ENCODE data around the gene SEMA3F. TPM values are rescaled to one million over a fixed set of nuclear protein-coding genes. Genes with fewer than 3 reads are reported as not detected.
"Not testable (repeated sequence)": the region's sequence is repeated elsewhere in the genome, so short reads cannot be mapped to it uniquely, and the experiment has no call there.

The SEMA3F gene
- total RNA-seq, 2 experiments from 2014 or later, result 0.07 to 0.09 TPM

GRCh38 chr3:50221411-50222168, 66.5 kb downstream of the SEMA3F start:
- peaks cover 17% of the 10 kb centered on the region for H3K4me1 Mint-ChIP-seq
- no peak for DNase-seq
- peaks cover 14% of the 10 kb centered on the region for H3K27me3 Mint-ChIP-seq
- ATAC-seq, result no peak
- H3K9me3 Mint-ChIP-seq (ENCODE audit: low read depth), result no peaks in the 10 kb centered on the region
- H3K27ac Mint-ChIP-seq, result peak overlapping the region; percentile 63
- H3K4me3 Mint-ChIP-seq, result no peak overlapping the region
- no peaks in the 10 kb centered on the region for H3K36me3 Mint-ChIP-seq
- CTCF ChIA-PET, result interaction anchor here (1.0 to 17.1 kb wide), 7 partner anchors 10 to 53 kb away, joined by 3 to 398 read pairs (median 5); partner anchors contain the start of gene GNAT1

GRCh38 chr3:50222169-50222528, 67.0 kb downstream of the SEMA3F start:
- Mint-ChIP-seq H3K4me1 (peaks cover 22% of the 10 kb centered on the region), H3K27ac (no peak overlapping the region), H3K4me3 (no peak overlapping the region), H3K36me3 (no peaks in the 10 kb centered on the region), H3K27me3 (peaks cover 14% of the 10 kb centered on the region), H3K9me3 (ENCODE audit: low read depth) (no peaks in the 10 kb centered on the region)
- DNase-seq (no peak), ATAC-seq (no peak)
- CTCF ChIA-PET, result interaction anchor here (1.0 to 17.1 kb wide), 5 partner anchors 14 to 42 kb away, joined by 3 to 398 read pairs (median 6); partner anchors contain the start of gene GNAT1

- Mint-ChIP-seq H3K36me3 (no peaks in the 10 kb centered on the region), H3K4me3 (no peak overlapping the region), H3K27me3 (peaks cover 14% of the 10 kb centered on the region), H3K27ac (no peak overlapping the region), H3K4me1 (peaks cover 34% of the 10 kb centered on the region), H3K9me3 (ENCODE audit: low read depth) (no peaks in the 10 kb centered on the region)
- CTCF ChIA-PET, result interaction anchor here (0.7 to 17.1 kb wide), 11 partner anchors 9 to 333 kb away, joined by 3 to 398 read pairs (median 14); partner anchors contain the start of genes GNAT1, LSMEM2 and SEMA3B
- no peak for DNase-seq
- no peak for ATAC-seq
Observed at GRCh38 chr3:50224639-50225038, 69.5 kb downstream of the SEMA3F start.

GRCh38 chr3:50226888-50227389, 71.8 kb downstream of the SEMA3F start:
- Mint-ChIP-seq H3K4me3 (peak overlapping the region; percentile 88), H3K36me3 (no peaks in the 10 kb centered on the region), H3K27me3 (peaks cover 14% of the 10 kb centered on the region), H3K27ac (peak overlapping the region; percentile 94), H3K4me1 (peaks cover 27% of the 10 kb centered on the region), H3K9me3 (ENCODE audit: low read depth) (no peaks in the 10 kb centered on the region)
- CTCF ChIA-PET, result interaction anchor here (0.6 to 17.1 kb wide), 32 partner anchors 9 to 440 kb away, joined by 3 to 398 read pairs (median 7); partner anchors contain the start of genes GNAI2, GNAT1, HYAL3 and IP6K1
- peak; percentile 25 for ATAC-seq
- peak; percentile 70 for DNase-seq

GRCh38 chr3:50227390-50228183, 72.5 kb downstream of the SEMA3F start:
- Mint-ChIP-seq H3K36me3 (no peaks in the 10 kb centered on the region), H3K9me3 (ENCODE audit: low read depth) (no peaks in the 10 kb centered on the region), H3K27ac (peak overlapping the region; percentile 94), H3K4me1 (peaks cover 27% of the 10 kb centered on the region), H3K4me3 (peak overlapping the region; percentile 88), H3K27me3 (peaks cover 14% of the 10 kb centered on the region)
- DNase-seq, result peak; percentile 96
- ATAC-seq, result peak; percentile 89
- CTCF ChIA-PET, result interaction anchor here (0.7 to 17.1 kb wide), 27 partner anchors 9 to 126 kb away, joined by 3 to 398 read pairs (median 8); partner anchors contain the start of genes GNAI2, GNAT1, HYAL3 and NAA80

GRCh38 chr3:50228184-50228763, 73.2 kb downstream of the SEMA3F start:
- not testable (repeated sequence) for H3K36me3 Mint-ChIP-seq; ATAC-seq; H3K9me3 Mint-ChIP-seq (ENCODE audit: low read depth); DNase-seq
- CTCF ChIA-PET, result interaction anchor here (0.7 to 17.1 kb wide), 16 partner anchors 9 to 99 kb away, joined by 3 to 398 read pairs (median 8); partner anchors contain the start of genes GNAI2, GNAT1, HYAL3 and NAA80
- peak overlapping the region; percentile 88 for H3K4me3 Mint-ChIP-seq
- H3K4me1 Mint-ChIP-seq, result peaks cover 27% of the 10 kb centered on the region
- H3K27me3 Mint-ChIP-seq, result peaks cover 13% of the 10 kb centered on the region
- H3K27ac Mint-ChIP-seq, result peak overlapping the region; percentile 85

- H3K4me3 Mint-ChIP-seq, result no peak overlapping the region
- no peaks in the 10 kb centered on the region for H3K36me3 Mint-ChIP-seq
- DNase-seq (no peak), ATAC-seq (no peak)
- peaks cover 31% of the 10 kb centered on the region for H3K4me1 Mint-ChIP-seq
- no peaks in the 10 kb centered on the region for H3K9me3 Mint-ChIP-seq (ENCODE audit: low read depth)
- CTCF ChIA-PET, result interaction anchor here (0.8 to 17.1 kb wide), 7 partner anchors 8 to 69 kb away, joined by 3 to 398 read pairs (median 78); partner anchors contain the start of genes GNAT1 and SEMA3B
- no peak overlapping the region for H3K27ac Mint-ChIP-seq
- peaks cover 8% of the 10 kb centered on the region for H3K27me3 Mint-ChIP-seq
Observed at GRCh38 chr3:50229490-50229889, 74.4 kb downstream of the SEMA3F start.

- Mint-ChIP-seq H3K4me1 (peaks cover 33% of the 10 kb centered on the region), H3K9me3 (ENCODE audit: low read depth) (no peaks in the 10 kb centered on the region), H3K36me3 (no peaks in the 10 kb centered on the region), H3K27ac (no peak overlapping the region), H3K4me3 (no peak overlapping the region), H3K27me3 (peaks cover 2% of the 10 kb centered on the region)
- CTCF ChIA-PET, result interaction anchor here (1.3 to 17.1 kb wide), 5 partner anchors 12 to 42 kb away, joined by 5 to 398 read pairs (median 84); partner anchors contain the start of genes GNAT1 and SEMA3B
- ATAC-seq (no peak), DNase-seq (no peak)
Observed at GRCh38 chr3:50230104-50230793, 75.1 kb downstream of the SEMA3F start.

- H3K27ac Mint-ChIP-seq, result no peak overlapping the region
- no peaks in the 10 kb centered on the region for H3K36me3 Mint-ChIP-seq
- no peak for DNase-seq
- H3K9me3 Mint-ChIP-seq (ENCODE audit: low read depth), result no peaks in the 10 kb centered on the region
- ATAC-seq, result no peak
- no peak overlapping the region for H3K4me3 Mint-ChIP-seq
- peaks cover 34% of the 10 kb centered on the region for H3K4me1 Mint-ChIP-seq
- CTCF ChIA-PET, result interaction anchor here (0.5 to 17.1 kb wide), 5 partner anchors 12 to 1075 kb away, joined by 3 to 398 read pairs (median 84); partner anchors contain the start of genes GNAT1 and SEMA3B
- no peaks in the 10 kb centered on the region for H3K27me3 Mint-ChIP-seq
Observed at GRCh38 chr3:50230794-50231125, 75.6 kb downstream of the SEMA3F start.

- H3K27ac Mint-ChIP-seq, result no peak overlapping the region
- no peaks in the 10 kb centered on the region for H3K9me3 Mint-ChIP-seq (ENCODE audit: low read depth)
- no peak for ATAC-seq
- DNase-seq, result no peak
- H3K27me3 Mint-ChIP-seq, result no peaks in the 10 kb centered on the region
- H3K36me3 Mint-ChIP-seq, result peaks cover 1% of the 10 kb centered on the region
- no peak overlapping the region for H3K4me3 Mint-ChIP-seq
- H3K4me1 Mint-ChIP-seq, result peaks cover 28% of the 10 kb centered on the region
- CTCF ChIA-PET, result interaction anchor here (0.5 to 17.1 kb wide), 4 partner anchors 20 to 894 kb away, joined by 3 to 398 read pairs (median 118); partner anchors contain the start of gene GNAT1
Observed at GRCh38 chr3:50231581-50231980, 76.5 kb downstream of the SEMA3F start.

GRCh38 chr3:50232303-50232702, 77.2 kb downstream of the SEMA3F start:
- DNase-seq (no peak), ATAC-seq (no peak)
- Mint-ChIP-seq H3K9me3 (ENCODE audit: low read depth) (no peaks in the 10 kb centered on the region), H3K36me3 (peaks cover 8% of the 10 kb centered on the region), H3K27me3 (no peaks in the 10 kb centered on the region), H3K27ac (no peak overlapping the region), H3K4me1 (peaks cover 23% of the 10 kb centered on the region), H3K4me3 (no peak overlapping the region)
- CTCF ChIA-PET, result no interaction called here

- ATAC-seq, result no peak
- Mint-ChIP-seq H3K9me3 (ENCODE audit: low read depth) (no peaks in the 10 kb centered on the region), H3K4me1 (peaks cover 22% of the 10 kb centered on the region), H3K4me3 (no peak overlapping the region), H3K27ac (no peak overlapping the region), H3K36me3 (peaks cover 11% of the 10 kb centered on the region), H3K27me3 (no peaks in the 10 kb centered on the region)
- CTCF ChIA-PET, result interaction anchor here (1.1 to 6.7 kb wide), 3 partner anchors 9 to 26 kb away, joined by 4 to 83 read pairs (median 28); no protein-coding TSS in a partner anchor
- DNase-seq, result no peak
Observed at GRCh38 chr3:50233176-50233575, 78.1 kb downstream of the SEMA3F start.

All from activated CD8-positive, alpha-beta memory T cell treated with anti-CD3 and anti-CD28 coated beads, Interleukin-2, amount 10 ng/mL, durations not matched to agents 7 days and 5 days (primary cell).